Activated CD4-positive, alpha-beta T cell treated with anti-CD3 and anti-CD28 coated beads for 24 hours (primary cell): ENCODE results near the gene ZNF678.

Experiments
- DNase-seq, 2 donors: peaks; one replicate each; pipeline ENCODE4 v3.0.0-alpha.2; 2020; ENCODE audit warnings: low read depth in 2 of 2

ZNF678 gene

DNA sequence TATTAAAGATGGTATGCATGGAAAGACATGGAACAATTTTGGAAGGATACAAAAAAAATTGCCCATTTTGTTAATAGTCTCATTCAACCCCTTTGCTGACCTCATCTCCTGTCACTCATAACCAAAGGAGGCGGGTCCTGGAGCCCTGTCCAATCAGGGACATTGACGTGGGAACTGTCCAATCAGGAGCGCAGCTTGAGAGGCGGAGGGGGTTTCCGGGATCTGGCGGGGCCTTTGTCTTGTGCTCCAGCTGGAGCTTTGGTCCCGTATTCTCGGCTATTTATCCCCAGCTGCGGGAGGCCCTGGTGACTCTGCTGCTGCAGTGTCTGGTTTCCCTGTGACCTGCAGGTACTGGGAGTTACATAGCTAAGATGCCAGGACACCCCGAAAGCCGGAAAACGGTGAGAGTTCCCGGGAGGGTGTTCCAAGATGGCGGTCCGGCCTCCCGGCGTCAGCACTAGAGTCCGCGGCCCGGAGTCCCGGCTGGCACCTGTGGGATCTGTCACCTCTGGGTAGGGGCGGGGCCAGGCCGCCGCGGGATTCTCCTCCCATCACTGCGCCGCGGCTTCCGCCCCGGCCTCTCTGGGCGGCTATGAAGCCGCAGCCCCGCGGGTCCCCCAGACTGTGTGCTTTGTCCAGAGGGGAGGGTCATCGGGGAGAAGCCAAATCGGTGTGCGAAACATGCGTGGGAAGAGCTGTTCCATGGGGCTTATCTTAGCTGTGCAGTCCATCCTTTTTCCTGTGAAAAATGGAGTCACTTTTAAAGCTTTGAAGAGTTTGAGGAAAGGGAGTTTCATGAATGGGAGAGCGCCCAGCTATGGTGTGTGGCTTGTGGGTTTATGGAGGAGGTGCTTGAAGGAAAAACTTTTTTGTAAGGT is at the start of gene ZNF678:
TSS of gene ZNF678 (plus strand) at position 233 of the 878 bp plus-strand sequence. CDS start 87,436 bp downstream, outside the sequence.
- peak; percentile 82 for DNase-seq

DNA sequence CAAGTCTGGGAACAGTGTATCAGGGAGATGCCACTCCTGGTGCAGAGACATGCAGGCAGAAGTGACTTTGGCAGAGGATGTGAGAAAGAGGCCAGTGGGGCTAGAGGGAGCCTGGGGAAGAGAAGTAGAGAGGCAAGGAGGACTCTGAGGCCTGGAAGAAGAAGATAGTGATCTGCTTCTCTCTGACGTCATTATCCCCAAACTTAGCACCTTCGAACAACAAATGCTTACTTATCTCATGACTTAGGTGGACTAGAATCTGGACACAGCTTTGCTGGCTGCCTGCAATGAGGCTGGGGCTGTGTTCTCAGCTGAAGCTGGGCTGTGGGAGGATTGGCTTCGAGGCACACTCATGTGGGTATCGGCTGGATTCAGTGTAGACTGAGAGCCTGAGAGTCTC is 44.5 kb upstream of the ZNF678 start:
- no peak for DNase-seq

DNA sequence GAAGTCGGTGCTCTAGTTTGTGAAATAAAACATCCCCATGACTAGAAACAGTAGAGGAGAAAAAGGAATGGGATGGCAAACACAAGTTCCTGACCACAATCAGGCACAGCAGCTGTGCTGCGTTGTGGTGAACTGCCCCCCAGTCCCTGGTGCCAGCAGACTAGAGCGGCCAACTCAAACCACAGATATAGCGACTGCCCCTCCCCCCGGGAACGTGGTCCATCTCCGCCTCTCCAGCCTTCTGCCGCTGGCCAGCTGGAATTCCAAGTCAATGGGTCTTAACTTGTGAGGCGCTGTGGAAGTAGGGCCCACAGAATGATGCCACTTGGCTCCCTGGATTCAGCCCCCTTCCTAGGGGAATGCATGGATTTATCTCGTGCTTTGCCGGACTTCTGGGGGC is 41.6 kb upstream of the ZNF678 start:
- no peak for DNase-seq

DNA sequence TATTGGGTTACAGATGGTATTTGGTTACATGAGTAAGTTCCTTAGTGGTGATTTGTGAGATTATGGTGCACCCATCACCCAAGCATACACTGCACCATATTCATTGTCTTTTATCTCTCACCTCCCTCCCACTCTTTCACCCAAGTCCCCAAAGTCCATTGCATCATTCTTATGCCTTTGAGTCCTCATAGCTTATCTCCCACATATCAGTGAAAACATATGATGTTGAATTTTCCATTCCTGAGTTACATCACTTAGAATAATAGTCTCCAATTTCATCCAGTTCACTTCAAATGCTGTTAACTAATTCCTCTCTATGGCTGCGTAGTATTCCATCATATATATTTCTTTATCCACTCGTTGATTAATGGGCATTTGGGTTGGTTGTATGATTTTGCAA is 36.8 kb upstream of the ZNF678 start:
- no peak for DNase-seq

DNA sequence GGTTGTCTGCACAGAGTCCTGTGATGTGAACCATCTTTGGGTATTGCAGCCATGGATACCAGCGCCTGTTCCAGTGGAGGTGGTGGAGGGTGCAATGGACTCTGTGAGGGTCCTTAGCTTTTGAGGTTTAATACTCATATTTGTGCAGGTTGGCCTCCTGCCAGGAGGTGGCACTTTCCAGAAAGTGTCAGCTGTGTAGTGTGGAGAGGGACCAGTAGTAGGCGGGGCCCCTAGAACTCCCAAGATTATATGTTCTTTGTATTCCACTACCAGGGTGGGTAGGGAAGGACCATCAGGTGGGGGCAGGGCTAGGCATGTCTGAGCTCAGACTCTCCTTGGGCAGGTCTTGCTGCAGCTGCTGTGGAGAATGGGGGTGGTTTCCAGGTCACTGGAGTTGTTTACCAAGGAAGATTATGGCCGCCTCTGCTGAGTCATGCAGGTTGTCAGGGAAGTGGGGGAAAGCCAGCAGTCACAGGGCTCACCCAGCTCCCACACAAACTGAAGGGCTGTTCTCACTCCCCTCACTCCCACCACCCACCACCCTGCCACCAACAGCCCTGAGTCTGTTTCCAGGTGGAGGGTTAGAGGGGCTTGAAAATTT is 31.2 kb upstream of the ZNF678 start:
- no peak for DNase-seq

DNA sequence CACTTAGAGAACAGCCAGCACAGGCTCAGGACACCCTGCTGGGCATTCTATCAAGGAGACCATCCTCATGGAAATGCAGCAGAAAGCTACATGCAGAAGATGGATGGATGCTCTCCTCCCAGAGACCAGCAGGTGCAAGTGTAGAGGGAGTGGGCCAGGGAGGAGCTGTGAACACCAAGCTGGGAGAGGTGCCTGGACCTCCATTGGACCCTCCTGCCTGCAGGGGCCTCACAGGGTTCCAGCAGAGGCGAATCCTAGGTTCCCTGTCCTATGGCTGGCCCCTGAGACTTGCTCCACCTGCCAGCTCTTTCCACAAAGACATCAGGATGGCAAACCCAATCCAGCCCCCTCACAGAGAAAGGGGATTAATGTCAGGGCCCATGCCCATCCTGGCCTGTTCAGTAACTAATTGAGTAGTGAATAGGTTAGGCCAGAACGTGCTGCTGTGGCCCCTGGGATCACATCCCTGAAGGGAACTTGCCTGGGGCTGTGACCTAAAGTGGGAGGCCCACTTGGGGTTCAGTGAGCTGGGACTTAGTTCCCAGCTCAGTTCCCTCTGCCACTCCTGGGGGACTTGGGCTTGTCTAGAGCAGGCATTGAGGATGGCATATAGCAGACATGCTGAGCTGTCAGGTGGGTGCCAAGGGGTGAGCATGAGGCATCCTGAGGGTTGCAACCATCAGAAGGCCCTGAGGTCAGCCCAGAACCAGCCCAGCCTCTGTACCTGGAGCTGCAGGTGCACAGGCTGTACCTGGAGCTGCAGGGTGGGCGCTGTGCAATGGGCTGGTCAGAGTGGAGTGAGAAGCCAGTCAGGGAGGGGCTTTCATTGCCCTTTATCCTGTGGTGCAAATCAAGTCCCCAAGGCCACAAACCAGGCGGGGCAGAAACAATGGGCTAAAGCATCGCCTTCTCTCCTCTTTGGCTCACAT is 22.9 kb upstream of the ZNF678 start:
- DNase-seq, result no peak

DNA sequence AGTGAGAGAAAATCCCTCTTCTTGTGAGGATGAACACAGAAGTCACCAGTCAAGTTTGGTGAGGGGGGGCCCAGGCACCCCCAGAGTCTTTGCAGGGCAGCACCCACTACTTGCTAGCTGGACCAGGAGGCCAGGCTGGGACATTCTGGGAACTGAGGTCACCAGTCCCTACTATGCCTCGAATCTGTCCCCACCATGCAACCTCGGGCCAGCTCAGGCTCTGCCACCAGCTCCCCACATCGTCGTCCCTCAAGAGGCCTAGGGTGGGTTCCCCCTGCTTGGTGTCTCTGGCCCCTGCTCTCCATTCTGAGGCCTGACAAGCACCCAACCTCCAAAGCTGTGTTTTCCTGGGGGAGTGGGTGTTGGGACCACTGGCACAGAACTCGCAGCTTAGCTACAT is 22.2 kb upstream of the ZNF678 start:
- no peak for DNase-seq

DNA sequence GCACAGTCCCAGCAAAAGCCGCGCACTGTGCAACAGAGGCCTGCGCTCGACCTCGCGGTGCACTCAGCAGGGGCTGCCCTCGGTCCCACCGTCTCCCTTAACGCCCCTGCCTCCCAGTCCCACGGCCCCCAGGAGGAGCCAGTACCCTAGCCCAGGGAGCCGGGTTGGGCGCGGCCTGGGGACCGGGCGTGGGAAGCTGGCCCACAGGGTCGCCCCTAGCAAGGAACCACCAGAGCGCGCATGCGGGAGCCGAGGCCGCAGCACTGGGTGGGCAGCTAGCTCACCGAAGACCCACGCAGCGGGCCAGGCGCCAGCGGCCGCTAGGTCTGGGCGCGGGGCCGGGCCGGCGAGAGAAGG is 21.6 kb upstream of the ZNF678 start:
- DNase-seq, result no peak

DNA sequence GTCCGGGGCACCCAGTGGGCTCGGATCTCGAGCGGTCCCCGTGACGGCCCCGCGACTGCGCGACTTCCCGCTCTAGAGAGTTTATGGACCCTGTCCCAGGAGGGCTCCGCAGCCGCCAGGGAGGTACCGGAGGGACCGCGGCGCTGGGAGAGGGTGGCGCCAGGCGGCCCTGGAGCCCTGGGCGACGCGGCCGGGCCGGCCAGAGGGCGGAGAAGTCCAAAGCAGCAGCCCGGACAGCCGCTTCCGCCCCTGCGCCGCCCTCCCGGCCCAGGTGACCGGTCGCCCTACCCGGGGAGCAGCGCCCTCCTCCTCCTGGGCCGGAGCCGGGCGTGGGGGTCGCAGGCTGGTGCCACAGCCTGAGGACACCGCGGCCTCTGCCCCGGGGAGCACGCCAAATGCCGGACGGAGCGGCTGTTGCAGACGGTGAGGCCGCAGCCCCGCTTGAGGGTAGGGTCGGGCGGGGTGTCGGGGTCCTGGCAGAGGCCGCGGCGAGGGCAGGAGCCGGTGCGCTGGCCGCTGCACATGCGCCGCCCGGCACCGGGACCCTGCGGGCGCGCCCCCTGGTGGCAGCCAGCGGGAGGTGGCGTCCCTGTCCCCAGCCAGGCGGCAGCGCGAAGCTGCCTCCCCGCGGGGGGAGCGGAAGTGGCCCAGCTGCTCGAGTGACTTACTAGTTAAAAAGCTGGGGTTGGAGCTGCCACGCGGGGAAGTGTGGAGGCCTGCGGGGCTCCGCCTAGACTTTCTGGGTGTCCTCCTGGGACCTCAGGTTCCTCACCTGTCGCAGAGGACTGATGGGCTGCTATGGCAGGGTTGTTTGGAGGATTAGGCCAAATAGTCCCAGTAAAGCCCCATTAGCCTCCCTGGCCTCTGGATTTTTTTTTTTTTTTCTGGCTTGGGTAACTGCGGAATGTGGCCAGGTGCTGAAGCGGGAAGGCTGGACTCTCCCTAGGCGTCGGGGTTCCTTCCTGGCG is 20.9 kb upstream of the ZNF678 start:
- DNase-seq, result peak; percentile 80 to 84

DNA sequence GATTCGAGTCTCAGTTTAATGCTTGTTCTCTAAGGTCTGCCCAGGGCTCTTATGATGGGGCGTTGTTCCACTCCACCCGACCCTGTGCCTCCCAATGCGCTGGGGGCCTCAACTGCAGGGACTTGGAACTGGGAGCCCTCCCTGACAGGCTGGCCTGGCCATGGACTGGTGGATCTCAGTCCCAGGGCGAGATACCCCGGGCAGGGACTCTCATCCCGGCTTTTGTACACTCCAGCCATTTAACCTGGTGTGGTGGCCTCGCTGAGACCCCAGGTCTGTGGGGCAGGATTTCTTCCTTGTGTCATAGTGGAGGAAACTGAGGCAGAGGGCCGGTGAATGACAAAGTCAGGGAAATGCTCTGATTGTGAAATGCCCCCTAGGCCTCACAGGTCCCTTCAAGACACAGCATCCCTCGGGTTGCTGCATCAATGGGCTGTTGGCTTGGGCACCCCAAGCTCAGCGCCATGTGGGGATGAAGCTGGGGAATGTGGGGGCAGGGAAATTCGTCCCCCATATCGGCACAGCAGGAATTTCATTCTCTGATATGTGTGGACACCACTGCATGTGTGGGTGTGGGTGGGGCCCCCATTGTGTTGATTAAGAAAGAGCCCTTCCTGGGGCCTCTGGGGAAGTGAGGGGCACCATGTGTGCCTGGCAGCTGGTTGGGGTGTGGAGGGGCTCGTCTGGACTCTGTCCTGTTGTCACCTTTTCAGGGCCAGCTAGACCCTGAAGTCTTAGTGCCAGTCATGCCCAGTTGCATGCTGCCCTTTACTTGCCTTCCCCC is 19.9 kb upstream of the ZNF678 start:
- DNase-seq, result no peak

DNA sequence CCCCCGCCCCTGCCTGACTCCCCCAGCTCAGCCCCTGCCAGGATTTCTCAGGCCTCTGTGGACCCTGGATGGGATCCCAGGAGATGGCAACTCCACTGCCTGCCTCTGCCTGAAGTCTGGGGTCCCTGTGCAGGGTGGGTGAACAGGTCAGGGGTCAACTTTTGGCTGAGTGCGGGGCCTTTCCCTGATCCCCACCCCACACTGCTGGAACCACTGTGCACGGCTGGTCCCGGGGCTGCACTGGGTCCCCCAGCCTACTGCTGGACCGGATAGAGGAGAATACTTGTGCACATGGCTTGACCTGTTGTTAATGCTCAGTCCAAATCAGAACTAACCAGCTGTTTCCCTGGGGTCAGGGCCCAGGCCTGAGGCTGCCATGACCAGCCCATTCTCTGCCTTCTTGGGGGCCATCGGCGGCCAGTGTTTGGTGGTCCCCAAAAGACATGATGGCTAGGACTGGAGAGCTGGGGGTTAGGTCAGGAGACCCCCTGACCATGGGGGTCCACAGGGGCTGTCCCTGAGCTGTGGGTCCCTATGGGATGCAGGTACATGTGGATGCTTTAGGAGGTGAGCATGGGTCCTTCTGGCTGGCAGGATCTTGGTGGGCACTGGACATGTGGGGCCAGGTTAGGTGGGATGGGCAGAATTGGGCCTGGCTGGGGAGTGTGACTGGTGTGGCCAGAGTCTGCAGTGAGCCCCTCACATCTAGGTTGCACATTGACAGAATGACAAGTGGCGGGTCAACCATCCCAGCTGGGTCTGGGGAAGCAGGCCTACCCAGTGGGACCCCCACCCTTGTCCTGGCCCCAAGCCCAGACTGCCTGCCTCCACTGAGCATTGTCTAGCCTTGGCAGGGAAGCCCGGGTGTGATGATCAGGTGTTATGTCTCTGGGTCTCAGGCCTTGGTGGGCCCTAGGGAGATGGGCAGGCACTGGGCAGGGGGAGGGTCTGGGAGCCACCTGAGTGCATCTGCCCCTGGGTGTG is 19.0 kb upstream of the ZNF678 start:
- DNase-seq, result no peak

DNA sequence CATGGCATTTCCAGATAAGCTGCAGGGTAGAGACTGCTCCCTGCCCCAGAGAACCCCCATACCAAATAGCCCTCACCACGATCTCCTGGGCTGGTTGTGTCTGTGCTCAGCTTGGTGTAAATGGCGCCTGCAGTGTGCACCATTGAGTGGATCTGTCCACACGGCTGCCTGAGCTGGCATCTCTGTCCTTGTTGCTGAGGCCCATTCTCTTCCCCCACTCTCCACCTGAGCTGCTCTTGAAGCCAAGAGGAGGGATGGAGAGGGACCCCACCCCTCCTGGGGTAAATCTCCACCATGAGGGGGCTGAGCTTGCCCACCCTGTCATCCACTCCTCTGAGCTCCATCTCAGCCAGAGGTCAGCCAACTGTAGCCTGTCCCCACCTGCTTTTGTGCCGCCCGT is 18.0 kb upstream of the ZNF678 start:
- no peak for DNase-seq

DNA sequence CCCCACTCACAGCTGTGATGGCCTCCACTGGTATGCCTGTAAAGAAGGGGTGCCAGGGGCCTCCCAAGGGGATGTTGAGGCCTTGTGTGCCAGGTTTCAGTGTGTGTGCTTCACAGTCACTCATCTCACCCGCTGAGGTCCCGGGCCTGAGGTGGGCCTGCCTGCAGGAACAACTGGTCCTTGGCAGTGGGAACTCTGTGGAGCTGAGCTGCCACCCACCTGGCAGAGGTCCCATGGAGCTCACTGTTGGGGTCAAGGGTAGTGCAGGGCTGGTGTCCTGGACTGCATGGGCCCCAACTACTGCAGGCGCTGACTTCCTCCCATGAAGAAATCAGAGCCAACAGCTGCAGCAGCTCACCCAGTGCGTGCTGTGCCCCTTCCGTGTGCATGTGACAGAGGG is 17.3 kb upstream of the ZNF678 start:
- DNase-seq, result no peak

DNA sequence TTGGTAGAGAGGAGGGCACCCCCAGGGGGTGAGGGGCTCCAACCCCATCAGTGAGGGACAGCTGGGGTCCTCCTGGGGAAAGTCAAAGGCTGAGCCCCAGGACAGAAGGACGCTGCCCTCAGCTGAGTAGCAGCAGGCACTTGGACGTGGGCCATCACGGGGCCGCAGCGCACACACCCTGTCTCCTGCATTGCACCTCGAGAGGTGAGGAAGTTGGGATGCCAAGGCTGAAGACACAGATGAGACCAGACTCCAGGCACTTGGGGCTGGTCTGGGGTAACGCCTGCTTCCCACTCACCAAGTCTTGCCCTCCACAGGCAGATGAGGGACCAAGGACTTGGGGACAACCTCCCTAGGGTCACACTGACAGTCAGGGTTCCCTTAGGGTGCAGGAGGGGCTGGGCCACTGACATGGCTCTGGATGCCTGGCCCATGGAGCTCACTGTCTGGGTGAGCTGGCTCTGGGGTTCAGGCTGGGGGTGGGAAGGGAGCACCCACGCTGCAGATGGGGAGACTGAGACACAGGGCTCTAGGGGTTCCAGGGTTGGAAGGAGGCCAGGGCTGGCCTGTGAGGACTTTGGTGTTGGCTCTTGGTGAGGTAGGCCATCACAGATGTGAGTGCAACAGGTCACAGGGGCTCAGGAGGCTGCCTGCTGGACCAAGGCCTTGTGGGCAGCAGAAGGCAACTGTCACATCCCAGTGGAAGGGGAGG is 16.6 kb upstream of the ZNF678 start:
- DNase-seq, result no peak

DNA sequence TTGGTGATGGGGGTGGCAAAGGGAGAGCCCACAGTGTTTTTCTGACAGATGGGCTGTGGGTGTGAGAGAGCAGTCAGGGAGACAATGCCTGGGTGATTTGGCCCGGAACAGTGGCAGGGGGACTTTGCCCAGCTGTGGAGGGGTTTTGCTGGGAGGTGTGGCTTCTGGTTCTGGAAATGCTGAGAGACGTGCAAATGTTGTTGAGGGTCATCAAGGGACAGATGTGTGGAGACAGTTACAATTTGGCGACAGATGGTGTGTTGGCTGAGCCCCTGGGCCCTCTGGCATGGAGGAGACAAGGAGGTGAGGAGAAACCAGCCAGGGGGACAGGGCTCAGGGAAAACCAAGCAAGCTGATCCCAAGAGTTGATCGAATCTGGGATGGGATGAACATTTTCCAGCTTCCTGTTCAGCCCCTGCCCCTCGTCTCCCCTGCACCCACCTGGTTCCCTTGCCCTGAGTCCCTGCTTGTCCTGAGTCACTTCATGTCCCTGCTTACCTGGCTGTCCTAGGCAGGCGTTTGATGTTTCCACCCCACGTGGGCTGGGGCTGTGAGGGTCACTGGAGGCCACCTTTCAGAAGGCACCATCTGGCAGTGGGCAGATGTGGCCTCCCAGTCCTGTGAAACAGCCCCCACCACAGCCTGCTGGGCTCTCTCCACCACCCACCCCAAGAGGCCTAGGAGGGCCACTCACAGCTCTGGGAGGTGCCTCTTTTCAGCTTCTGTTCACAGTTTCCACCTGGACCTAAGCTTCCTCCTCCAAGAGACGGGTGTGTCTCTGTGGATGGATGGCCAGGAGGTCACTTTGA is 15.8 kb upstream of the ZNF678 start:
- no peak for DNase-seq

DNA sequence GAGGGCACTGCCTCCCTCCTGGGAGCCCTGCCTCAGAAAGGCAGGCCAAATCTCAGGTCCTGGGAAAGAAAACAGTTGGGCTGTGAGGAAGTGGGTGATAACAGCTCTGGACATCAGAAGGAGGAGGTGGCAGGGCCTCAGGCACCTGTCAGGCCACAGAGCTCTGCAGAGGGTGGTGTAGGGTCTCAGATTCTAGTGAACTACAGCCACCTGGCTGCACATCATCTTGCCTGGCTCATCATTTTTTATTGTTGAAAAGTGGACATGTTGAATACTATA is 15.3 kb upstream of the ZNF678 start:
- no peak for DNase-seq

DNA sequence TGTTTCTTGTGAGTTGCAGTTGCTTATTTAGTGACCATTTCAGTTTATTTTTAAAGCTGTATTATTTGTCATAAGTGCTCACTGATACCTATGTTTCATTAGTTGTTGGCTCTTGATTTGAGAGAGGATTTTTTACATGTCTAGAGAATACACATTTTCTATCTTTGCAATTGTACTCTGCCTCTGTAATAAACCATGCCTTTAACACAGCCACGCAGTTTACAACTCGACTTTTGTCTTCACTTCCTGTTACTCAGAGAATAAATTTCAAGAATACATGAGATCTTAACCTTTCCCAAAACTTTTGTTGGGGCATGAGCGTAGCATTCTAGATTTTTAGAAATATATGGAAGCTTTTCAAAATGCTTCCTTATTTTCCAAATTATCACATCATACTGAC is 14.9 kb upstream of the ZNF678 start:
- no peak for DNase-seq

DNA sequence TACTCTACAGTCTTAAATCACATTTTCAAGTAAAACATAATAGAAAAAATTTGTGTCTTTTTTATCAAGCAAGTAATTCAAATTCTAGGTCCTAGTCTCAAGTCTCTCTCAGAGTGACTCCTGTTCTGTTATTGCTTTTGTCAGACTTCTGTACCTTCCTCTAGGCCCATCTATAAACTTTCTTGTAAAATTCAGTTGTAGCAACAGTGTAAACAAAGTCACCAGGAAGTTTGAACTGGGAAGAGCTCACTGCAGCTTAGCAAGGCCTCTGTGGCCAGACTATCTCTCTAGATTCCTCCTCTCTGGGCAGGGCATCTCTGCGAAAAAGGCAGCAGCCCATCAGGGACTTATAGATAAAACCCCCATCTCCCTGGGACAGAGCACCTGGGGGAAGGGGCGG is 13.5 kb upstream of the ZNF678 start:
- DNase-seq, result no peak
